ENCODE results near the gene RYR3.

RYR3 gene

GRCh38 chr15:33638453-33638852 is 327.7 kb downstream of the RYR3 start:
- POLR2A ChIA-PET: no interaction called here

GRCh38 chr15:33639051-33639450 is 328.3 kb downstream of the RYR3 start:
- no peak for DNase-seq
- no CpG with 5 or more reads among the region's 4 CpGs for WGBS (ENCODE audit: insufficient coverage)
- Histone ChIP-seq H3K4me1 (ENCODE audit: control extremely low read depth in 1 of 4, control insufficient read depth in 4 of 4, insufficient read depth in 4 of 4, low read length in 3 of 4) (peaks cover 4 to 40% (median 20%) of the 10 kb centered on the region in 4 experiments), H3K27ac (ENCODE audit: insufficient read depth in 1 of 2, low read depth in 1 of 2, low read length in 2 of 2, poor library complexity in 1 of 2, severe bottlenecking in 2 of 2) (no peak overlapping the region), H3K4me3 (ENCODE audit: control insufficient read depth in 1 of 7, extremely low read depth in 1 of 7, insufficient read depth in 4 of 7, low read depth in 2 of 7, low read length in 6 of 7) (no peak overlapping the region), H3K36me3 (ENCODE audit: control insufficient read depth in 4 of 4, insufficient read depth in 4 of 4, low read length in 3 of 4) (no peaks in the 10 kb centered on the region), H3K27me3 (replicated peaks in 2 of 5; ENCODE audit: control insufficient read depth in 4 of 5, insufficient read depth in 5 of 5, low read length in 4 of 5) (no peaks in the 10 kb centered on the region), H3K9me3 (ENCODE audit: control extremely low read depth in 1 of 5, control insufficient read depth in 4 of 5, insufficient read depth in 2 of 5, low read depth in 1 of 5, low read length in 4 of 5) (no peaks in the 10 kb centered on the region)
- ChIA-PET POLR2A (no interaction called here), CTCF (interaction anchor here (0.7 to 2.3 kb wide), 4 partner anchors 10 to 326 kb away, joined by 3 to 7 read pairs (median 3); no protein-coding TSS in a partner anchor)

More at GRCh38 chr15:33638453-33638852, 327.7 kb downstream of the RYR3 start:
- CTCF ChIA-PET: interaction anchor here (0.7 to 0.9 kb wide), 2 partner anchors 52 to 326 kb away, joined by 3 read pairs; no protein-coding TSS in a partner anchor
- Histone ChIP-seq H3K4me1 (ENCODE audit: control extremely low read depth in 1 of 4, control insufficient read depth in 4 of 4, insufficient read depth in 4 of 4, low read length in 3 of 4) (peaks cover 4 to 40% (median 20%) of the 10 kb centered on the region in 4 experiments), H3K27ac (ENCODE audit: insufficient read depth in 1 of 2, low read depth in 1 of 2, low read length in 2 of 2, poor library complexity in 1 of 2, severe bottlenecking in 2 of 2) (no peak overlapping the region), H3K27me3 (replicated peaks in 2 of 5; ENCODE audit: control insufficient read depth in 4 of 5, insufficient read depth in 5 of 5, low read length in 4 of 5) (no peaks in the 10 kb centered on the region), H3K36me3 (ENCODE audit: control insufficient read depth in 4 of 4, insufficient read depth in 4 of 4, low read length in 3 of 4) (no peaks in the 10 kb centered on the region), H3K9me3 (ENCODE audit: control extremely low read depth in 1 of 5, control insufficient read depth in 4 of 5, insufficient read depth in 2 of 5, low read depth in 1 of 5, low read length in 4 of 5) (no peaks in the 10 kb centered on the region), H3K4me3 (ENCODE audit: control insufficient read depth in 1 of 7, extremely low read depth in 1 of 7, insufficient read depth in 4 of 7, low read depth in 2 of 7, low read length in 6 of 7) (no peak overlapping the region)
- no peak for DNase-seq
- WGBS (ENCODE audit: insufficient coverage): 100% methylated on average over 1 of the region's 2 CpGs

- peaks cover 4 to 40% (median 20%) of the 10 kb centered on the region in 4 experiments for H3K4me1 ChIP-seq (ENCODE audit: control extremely low read depth in 1 of 4, control insufficient read depth in 4 of 4, insufficient read depth in 4 of 4, low read length in 3 of 4)
- H3K9me3 ChIP-seq (ENCODE audit: control extremely low read depth in 1 of 5, control insufficient read depth in 4 of 5, insufficient read depth in 2 of 5, low read depth in 1 of 5, low read length in 4 of 5): no peaks in the 10 kb centered on the region
- peak in 1 of 3 donors; percentile 4 for DNase-seq
- peak overlapping the region in 1 of 7 experiments; percentile 21 for H3K4me3 ChIP-seq (ENCODE audit: control insufficient read depth in 1 of 7, extremely low read depth in 1 of 7, insufficient read depth in 4 of 7, low read depth in 2 of 7, low read length in 6 of 7)
- H3K27me3 ChIP-seq (replicated peaks in 2 of 5; ENCODE audit: control insufficient read depth in 4 of 5, insufficient read depth in 5 of 5, low read length in 4 of 5): no peaks in the 10 kb centered on the region
- CTCF ChIA-PET: interaction anchor here (0.7 to 2.3 kb wide), 4 partner anchors 10 to 327 kb away, joined by 3 to 7 read pairs (median 3); no protein-coding TSS in a partner anchor
- 100% methylated on average over 1 of the region's 4 CpGs for WGBS (ENCODE audit: insufficient coverage)
- no peaks in the 10 kb centered on the region for H3K36me3 ChIP-seq (ENCODE audit: control insufficient read depth in 4 of 4, insufficient read depth in 4 of 4, low read length in 3 of 4)
- H3K27ac ChIP-seq (ENCODE audit: insufficient read depth in 1 of 2, low read depth in 1 of 2, low read length in 2 of 2, poor library complexity in 1 of 2, severe bottlenecking in 2 of 2): peak overlapping the region in 1 of 2 experiments; percentile 56
- POLR2A ChIA-PET: no interaction called here
These were observed 328.7 kb downstream of the RYR3 start for GRCh38 chr15:33639456-33639855.

DNA sequence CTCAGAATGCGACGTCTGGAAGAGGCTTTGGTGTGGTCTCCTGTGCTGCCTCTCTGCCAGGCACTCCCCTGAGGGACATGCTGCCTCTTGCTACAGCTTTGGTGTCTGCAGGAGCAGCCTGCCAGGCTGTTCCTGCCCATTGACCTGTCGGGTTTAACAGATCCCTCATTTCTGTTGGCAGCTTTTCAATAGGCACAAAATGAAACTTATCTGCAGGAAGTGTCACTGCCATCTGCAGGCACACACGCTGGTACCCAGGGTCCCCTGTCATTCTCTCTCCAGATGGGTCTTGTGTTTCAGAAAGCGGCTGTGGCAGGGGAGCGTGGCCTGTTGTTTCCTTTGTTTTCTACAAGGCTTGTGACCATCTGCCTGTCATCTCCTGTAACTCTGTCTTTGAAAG is 329.2 kb downstream of the RYR3 start:
- WGBS (ENCODE audit: insufficient coverage): 0% methylated on average over 4 of the region's 6 CpGs
- Histone ChIP-seq H3K27me3 (replicated peaks in 2 of 5; ENCODE audit: control insufficient read depth in 4 of 5, insufficient read depth in 5 of 5, low read length in 4 of 5) (no peaks in the 10 kb centered on the region), H3K36me3 (ENCODE audit: control insufficient read depth in 4 of 4, insufficient read depth in 4 of 4, low read length in 3 of 4) (no peaks in the 10 kb centered on the region), H3K27ac (ENCODE audit: insufficient read depth in 1 of 2, low read depth in 1 of 2, low read length in 2 of 2, poor library complexity in 1 of 2, severe bottlenecking in 2 of 2) (peak overlapping the region in 1 of 2 experiments; percentile 56), H3K4me3 (ENCODE audit: control insufficient read depth in 1 of 7, extremely low read depth in 1 of 7, insufficient read depth in 4 of 7, low read depth in 2 of 7, low read length in 6 of 7) (peak overlapping the region in 3 of 7 experiments; percentile 2 to 59 (median 21)), H3K9me3 (ENCODE audit: control extremely low read depth in 1 of 5, control insufficient read depth in 4 of 5, insufficient read depth in 2 of 5, low read depth in 1 of 5, low read length in 4 of 5) (no peaks in the 10 kb centered on the region), H3K4me1 (ENCODE audit: control extremely low read depth in 1 of 4, control insufficient read depth in 4 of 4, insufficient read depth in 4 of 4, low read length in 3 of 4) (peaks cover 4 to 40% (median 20%) of the 10 kb centered on the region in 4 experiments)
- CTCF ChIA-PET: interaction anchor here (1.1 to 2.3 kb wide), 6 partner anchors 11 to 331 kb away, joined by 3 to 7 read pairs (median 4); no protein-coding TSS in a partner anchor
- POLR2A ChIA-PET: interaction anchor here (0.6 kb wide), 2 partner anchors 28 to 167 kb away, joined by 3 to 6 read pairs; no protein-coding TSS in a partner anchor
- DNase-seq: peak; percentile 70 to 91 (median 89)

DNA sequence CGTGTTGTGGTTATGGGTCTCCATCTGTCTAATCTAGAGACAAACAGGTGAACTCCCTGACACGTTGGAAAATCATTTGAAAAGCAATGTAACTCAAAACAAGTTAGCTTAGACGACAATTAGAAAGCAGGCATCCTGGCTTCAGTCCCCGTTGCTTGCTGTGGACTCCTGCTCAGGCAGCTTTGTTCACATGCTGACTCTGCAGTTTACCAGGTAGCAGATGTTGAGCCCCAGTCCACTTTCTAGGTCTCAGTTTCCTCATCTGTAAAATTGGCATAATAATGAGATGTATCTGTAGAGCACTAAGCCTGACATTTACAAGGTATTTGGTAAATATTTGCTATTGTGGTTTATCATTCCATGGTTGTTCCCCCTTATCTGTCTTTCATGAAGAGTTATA is 330.3 kb downstream of the RYR3 start:
- Histone ChIP-seq H3K27me3 (replicated peaks in 2 of 5; ENCODE audit: control insufficient read depth in 4 of 5, insufficient read depth in 5 of 5, low read length in 4 of 5) (no peaks in the 10 kb centered on the region), H3K4me1 (ENCODE audit: control extremely low read depth in 1 of 4, control insufficient read depth in 4 of 4, insufficient read depth in 4 of 4, low read length in 3 of 4) (peaks cover 4 to 40% (median 20%) of the 10 kb centered on the region in 4 experiments), H3K4me3 (ENCODE audit: control insufficient read depth in 1 of 7, extremely low read depth in 1 of 7, insufficient read depth in 4 of 7, low read depth in 2 of 7, low read length in 6 of 7) (no peak overlapping the region), H3K27ac (ENCODE audit: insufficient read depth in 1 of 2, low read depth in 1 of 2, low read length in 2 of 2, poor library complexity in 1 of 2, severe bottlenecking in 2 of 2) (no peak overlapping the region), H3K36me3 (ENCODE audit: control insufficient read depth in 4 of 4, insufficient read depth in 4 of 4, low read length in 3 of 4) (no peaks in the 10 kb centered on the region), H3K9me3 (ENCODE audit: control extremely low read depth in 1 of 5, control insufficient read depth in 4 of 5, insufficient read depth in 2 of 5, low read depth in 1 of 5, low read length in 4 of 5) (no peaks in the 10 kb centered on the region)
- ChIA-PET CTCF (interaction anchor here (1.1 to 2.3 kb wide), 8 partner anchors 12 to 349 kb away, joined by 3 to 7 read pairs (median 4); no protein-coding TSS in a partner anchor), POLR2A (no interaction called here)
- DNase-seq: peak in 1 of 3 donors; percentile 11
- 87% methylated on average over 4 of the region's 4 CpGs for WGBS (ENCODE audit: insufficient coverage)

- WGBS (ENCODE audit: insufficient coverage): 99% methylated on average over 9 of the region's 9 CpGs
- Histone ChIP-seq H3K9me3 (ENCODE audit: control extremely low read depth in 1 of 5, control insufficient read depth in 4 of 5, insufficient read depth in 2 of 5, low read depth in 1 of 5, low read length in 4 of 5) (no peaks in the 10 kb centered on the region), H3K27me3 (replicated peaks in 2 of 5; ENCODE audit: control insufficient read depth in 4 of 5, insufficient read depth in 5 of 5, low read length in 4 of 5) (no peaks in the 10 kb centered on the region), H3K36me3 (ENCODE audit: control insufficient read depth in 4 of 4, insufficient read depth in 4 of 4, low read length in 3 of 4) (no peaks in the 10 kb centered on the region), H3K27ac (ENCODE audit: insufficient read depth in 1 of 2, low read depth in 1 of 2, low read length in 2 of 2, poor library complexity in 1 of 2, severe bottlenecking in 2 of 2) (no peak overlapping the region), H3K4me1 (ENCODE audit: control extremely low read depth in 1 of 4, control insufficient read depth in 4 of 4, insufficient read depth in 4 of 4, low read length in 3 of 4) (peaks cover 4 to 31% (median 18%) of the 10 kb centered on the region in 4 experiments), H3K4me3 (ENCODE audit: control insufficient read depth in 1 of 7, extremely low read depth in 1 of 7, insufficient read depth in 4 of 7, low read depth in 2 of 7, low read length in 6 of 7) (no peak overlapping the region)
- no peak for DNase-seq
- POLR2A ChIA-PET: no interaction called here
- CTCF ChIA-PET: interaction anchor here (1.2 kb wide), 1 partner anchor 352 kb away, joined by 3 read pairs; no protein-coding TSS in a partner anchor
These were observed 333.5 kb downstream of the RYR3 start for GRCh38 chr15:33644304-33644703.

DNA sequence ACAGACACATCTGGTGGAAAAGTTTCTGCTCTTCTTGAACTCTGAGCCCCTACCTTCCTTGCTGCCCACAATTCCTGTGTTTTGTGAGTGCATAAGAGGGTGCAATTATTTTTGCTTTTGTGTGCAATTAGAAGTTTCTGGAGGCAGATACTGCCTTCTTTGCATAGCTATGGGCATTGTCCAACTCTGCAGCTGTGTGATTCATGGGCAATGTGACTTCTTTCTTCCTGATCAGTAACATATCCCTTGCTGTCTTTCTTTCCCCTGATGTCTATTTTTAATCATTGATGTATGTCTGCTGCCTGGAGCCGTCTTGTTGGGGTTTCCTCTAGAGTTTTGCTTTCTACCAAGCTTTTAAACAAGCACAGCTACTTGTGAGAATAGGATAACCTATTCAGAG is 336.0 kb downstream of the RYR3 start:
- ChIA-PET POLR2A (no interaction called here), CTCF (interaction anchor here (1.0 kb wide), 1 partner anchor 9 kb away, joined by 3 read pairs; no protein-coding TSS in a partner anchor)
- WGBS (ENCODE audit: insufficient coverage): 0% methylated on average over 1 of the region's 1 CpG

More for the DNA sequence above, 336.0 kb downstream of the RYR3 start:
- Histone ChIP-seq H3K4me1 (ENCODE audit: control extremely low read depth in 1 of 4, control insufficient read depth in 4 of 4, insufficient read depth in 4 of 4, low read length in 3 of 4) (peaks cover 0 to 12% (median 2%) of the 10 kb centered on the region in 4 experiments), H3K27ac (ENCODE audit: insufficient read depth in 1 of 2, low read depth in 1 of 2, low read length in 2 of 2, poor library complexity in 1 of 2, severe bottlenecking in 2 of 2) (no peak overlapping the region), H3K36me3 (ENCODE audit: control insufficient read depth in 4 of 4, insufficient read depth in 4 of 4, low read length in 3 of 4) (no peaks in the 10 kb centered on the region), H3K27me3 (replicated peaks in 2 of 5; ENCODE audit: control insufficient read depth in 4 of 5, insufficient read depth in 5 of 5, low read length in 4 of 5) (no peaks in the 10 kb centered on the region), H3K4me3 (ENCODE audit: control insufficient read depth in 1 of 7, extremely low read depth in 1 of 7, insufficient read depth in 4 of 7, low read depth in 2 of 7, low read length in 6 of 7) (no peak overlapping the region), H3K9me3 (ENCODE audit: control extremely low read depth in 1 of 5, control insufficient read depth in 4 of 5, insufficient read depth in 2 of 5, low read depth in 1 of 5, low read length in 4 of 5) (no peaks in the 10 kb centered on the region)
- no peak for DNase-seq
